ENCODE data around the gene PVR.

The PVR gene, protein sequence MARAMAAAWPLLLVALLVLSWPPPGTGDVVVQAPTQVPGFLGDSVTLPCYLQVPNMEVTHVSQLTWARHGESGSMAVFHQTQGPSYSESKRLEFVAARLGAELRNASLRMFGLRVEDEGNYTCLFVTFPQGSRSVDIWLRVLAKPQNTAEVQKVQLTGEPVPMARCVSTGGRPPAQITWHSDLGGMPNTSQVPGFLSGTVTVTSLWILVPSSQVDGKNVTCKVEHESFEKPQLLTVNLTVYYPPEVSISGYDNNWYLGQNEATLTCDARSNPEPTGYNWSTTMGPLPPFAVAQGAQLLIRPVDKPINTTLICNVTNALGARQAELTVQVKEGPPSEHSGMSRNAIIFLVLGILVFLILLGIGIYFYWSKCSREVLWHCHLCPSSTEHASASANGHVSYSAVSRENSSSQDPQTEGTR

DNA sequence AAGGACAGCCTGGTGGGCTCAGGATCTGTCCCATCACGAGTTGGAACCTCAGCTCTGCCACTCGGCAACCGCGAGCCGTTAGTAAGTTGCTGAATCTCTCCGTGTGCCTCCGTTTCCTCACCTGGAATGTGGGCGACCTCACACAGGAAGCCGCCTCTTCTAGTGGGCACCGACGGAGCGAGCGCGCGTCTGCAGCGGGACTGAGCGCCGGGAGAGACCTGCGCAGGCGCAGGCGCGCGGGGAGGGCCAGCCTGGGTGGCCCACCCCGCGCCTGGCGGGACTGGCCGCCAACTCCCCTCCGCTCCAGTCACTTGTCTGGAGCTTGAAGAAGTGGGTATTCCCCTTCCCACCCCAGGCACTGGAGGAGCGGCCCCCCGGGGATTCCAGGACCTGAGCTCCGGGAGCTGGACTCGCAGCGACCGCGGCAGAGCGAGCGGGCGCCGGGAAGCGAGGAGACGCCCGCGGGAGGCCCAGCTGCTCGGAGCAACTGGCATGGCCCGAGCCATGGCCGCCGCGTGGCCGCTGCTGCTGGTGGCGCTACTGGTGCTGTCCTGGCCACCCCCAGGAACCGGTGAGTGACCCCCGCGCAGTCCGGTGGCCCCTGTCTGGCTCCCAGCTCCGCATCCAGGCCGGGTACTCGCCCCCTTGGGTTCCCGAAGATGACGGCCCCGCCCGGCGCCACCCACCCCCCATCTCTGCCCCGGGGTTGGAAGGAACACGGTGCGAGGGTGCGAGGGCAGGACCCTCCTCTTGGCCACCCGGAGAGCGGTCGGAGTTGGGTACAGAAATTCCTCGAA lies at the start of gene PVR:
Gene PVR, plus strand, starts transcription at position 306 of the 797 bp plus-strand sequence. Its CDS starts 187 bp downstream, at position 493.
- peak within 1 kb of the TSS; percentile 91 for H3K27ac ChIP-seq
- TF ChIP-seq ZFX (IDR thresholded peaks at IDR 0.05): peak; percentile 78
- TF ChIP-seq, protein P1, sequence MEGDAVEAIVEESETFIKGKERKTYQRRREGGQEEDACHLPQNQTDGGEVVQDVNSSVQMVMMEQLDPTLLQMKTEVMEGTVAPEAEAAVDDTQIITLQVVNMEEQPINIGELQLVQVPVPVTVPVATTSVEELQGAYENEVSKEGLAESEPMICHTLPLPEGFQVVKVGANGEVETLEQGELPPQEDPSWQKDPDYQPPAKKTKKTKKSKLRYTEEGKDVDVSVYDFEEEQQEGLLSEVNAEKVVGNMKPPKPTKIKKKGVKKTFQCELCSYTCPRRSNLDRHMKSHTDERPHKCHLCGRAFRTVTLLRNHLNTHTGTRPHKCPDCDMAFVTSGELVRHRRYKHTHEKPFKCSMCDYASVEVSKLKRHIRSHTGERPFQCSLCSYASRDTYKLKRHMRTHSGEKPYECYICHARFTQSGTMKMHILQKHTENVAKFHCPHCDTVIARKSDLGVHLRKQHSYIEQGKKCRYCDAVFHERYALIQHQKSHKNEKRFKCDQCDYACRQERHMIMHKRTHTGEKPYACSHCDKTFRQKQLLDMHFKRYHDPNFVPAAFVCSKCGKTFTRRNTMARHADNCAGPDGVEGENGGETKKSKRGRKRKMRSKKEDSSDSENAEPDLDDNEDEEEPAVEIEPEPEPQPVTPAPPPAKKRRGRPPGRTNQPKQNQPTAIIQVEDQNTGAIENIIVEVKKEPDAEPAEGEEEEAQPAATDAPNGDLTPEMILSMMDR (conservative IDR thresholded peaks at IDR 0.05): no peak

DNA sequence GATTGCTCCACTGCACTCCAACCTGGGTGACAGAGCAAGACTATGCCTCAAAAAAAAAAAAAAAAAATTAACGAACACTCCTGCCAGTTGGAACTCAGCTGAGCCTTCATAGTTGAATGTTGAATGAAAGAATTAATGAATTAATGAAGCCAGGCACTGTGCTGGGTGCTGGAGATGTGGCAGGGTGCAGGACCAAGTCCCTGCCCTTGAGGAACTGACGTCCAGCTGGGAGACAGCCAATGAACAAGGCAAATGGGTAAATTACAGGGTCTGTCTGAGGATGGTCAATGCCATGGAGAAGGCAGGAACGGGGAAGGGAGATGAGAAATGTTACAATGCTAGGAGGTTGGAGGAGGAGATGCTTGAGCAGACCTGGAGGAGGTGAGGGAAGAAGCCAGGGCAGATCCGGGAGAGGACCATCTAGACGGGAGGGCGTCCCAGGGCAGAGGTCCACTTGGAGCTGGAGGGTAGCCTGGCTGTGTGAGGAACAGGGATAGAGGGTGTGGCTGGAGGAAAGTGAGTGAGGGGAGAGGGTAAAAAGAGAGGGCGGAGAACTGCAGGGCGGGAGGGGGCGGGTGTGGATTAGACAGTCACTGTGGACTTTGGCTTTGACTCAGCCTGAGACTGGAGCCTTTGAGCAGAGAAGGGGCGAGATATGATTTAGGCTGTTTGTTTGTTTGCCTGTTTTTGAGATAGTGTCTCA lies 47.1 kb upstream of the PVR start:
- TF ChIP-seq, protein P1 (conservative IDR thresholded peaks at IDR 0.05): no peak
- TF ChIP-seq ZFX (IDR thresholded peaks at IDR 0.05): no peak
- no peak overlapping the region for H3K27ac ChIP-seq

DNA sequence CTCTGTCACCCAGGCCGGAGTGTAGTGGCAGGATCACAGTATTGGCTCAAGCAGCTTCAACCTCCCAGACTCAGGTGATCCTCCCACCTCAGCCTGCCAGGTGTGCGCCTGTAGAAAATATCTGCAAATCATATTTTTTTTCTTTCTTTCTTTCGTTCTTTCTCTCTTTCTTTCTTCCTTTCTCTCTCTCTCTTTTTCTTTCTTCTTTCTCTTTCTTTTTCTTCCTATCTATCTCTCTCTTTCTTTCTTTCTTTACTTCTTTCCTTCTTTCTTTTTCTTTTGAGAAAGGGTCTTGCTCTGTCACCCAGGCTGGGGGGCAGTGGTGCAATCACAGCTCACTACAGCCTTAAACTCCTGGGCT lies 46.6 kb upstream of the PVR start:
- H3K27ac ChIP-seq: no peak overlapping the region
- TF ChIP-seq, protein P1 (conservative IDR thresholded peaks at IDR 0.05): no peak
- no peak for TF ChIP-seq ZFX (IDR thresholded peaks at IDR 0.05)

DNA sequence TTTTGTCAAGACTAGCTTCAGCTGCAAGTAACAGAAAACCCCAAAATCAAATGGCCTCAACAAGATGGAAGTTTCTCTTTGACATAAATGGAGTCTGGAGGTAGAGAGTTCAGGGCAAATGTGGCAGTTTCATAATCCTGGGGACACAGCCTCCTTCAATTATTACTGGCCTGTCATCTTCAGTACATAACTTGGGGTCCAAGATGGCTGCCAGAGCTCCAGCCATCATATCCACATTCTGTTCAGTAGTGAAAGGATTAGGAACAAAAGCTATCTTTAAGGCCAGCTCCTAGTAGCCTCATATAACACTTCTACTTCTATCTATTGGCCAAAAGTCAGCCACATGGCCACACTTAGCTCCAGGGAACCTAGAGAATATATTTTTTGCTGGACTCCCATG lies 45.4 kb upstream of the PVR start:
- H3K27ac ChIP-seq: no peak overlapping the region

DNA sequence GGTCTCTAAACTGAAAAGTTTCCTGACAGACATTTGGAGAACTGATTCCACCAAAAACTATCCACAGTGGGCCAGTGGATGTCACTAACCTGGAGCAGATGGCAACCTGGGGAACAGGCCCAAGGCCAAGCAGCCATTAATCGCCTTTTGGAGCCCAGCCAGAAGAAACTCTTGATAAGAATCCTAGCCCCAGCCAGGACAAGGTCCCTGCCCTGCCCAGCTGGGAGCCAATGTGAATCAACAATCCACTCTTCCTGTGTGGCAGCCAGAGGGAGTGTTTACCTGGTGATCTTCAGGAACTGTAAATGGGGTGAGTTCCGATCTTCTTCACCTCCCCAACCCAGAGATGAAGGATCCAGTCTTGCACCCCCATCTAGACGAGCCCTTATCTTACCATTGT lies 44.8 kb upstream of the PVR start:
- TF ChIP-seq, protein P1 (conservative IDR thresholded peaks at IDR 0.05): no peak
- TF ChIP-seq ZFX (IDR thresholded peaks at IDR 0.05): no peak
- H3K27ac ChIP-seq: no peak overlapping the region

More for the DNA sequence above, 45.4 kb upstream of the PVR start:
- TF ChIP-seq, protein P1 (conservative IDR thresholded peaks at IDR 0.05): no peak
- no peak for TF ChIP-seq ZFX (IDR thresholded peaks at IDR 0.05)

DNA sequence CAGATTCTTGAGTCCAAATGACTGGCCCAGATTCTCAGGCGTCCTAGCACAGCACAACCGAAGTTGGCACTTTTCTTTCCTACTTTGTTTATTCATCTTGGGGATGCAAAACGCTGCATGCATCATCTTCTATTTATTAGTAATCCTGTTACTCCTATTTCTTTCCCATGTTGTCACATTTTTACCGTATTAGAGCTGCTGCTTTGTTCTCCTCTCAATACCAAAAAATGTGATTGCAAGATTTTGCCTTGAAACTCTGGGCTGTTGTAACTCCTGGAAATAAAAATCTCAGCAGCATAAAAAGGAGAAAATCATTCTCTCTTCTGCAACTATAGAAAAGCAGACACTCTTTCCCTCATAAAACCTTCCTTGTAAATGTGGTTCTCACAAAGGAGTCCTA lies 43.2 kb upstream of the PVR start:
- no peak for TF ChIP-seq ZFX (IDR thresholded peaks at IDR 0.05)
- TF ChIP-seq, protein P1 (conservative IDR thresholded peaks at IDR 0.05): no peak
- H3K27ac ChIP-seq: no peak overlapping the region

Measured in C4-2B (cell line).